ENCODE measurements around the gene BET1.

DNA sequence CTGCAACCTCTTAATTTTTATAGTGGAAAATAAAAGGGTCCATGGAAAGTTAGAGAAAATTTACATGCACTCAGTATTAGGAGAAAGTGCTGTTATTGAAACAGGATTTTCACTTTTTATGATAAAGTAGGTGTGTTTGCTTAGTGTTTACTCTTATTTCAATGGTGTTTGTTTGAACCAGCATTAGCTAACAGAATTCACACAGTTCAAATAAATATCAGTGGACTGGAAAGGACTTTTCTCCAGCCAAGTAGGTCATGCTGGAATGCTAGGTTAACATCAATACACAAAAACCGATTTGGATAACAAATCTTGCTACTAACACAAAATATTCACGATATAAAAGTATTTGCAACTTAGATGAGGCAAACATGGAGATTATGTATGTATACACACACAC, 49.4 kb upstream of the BET1 start:
- TF ChIP-seq, protein P1, sequence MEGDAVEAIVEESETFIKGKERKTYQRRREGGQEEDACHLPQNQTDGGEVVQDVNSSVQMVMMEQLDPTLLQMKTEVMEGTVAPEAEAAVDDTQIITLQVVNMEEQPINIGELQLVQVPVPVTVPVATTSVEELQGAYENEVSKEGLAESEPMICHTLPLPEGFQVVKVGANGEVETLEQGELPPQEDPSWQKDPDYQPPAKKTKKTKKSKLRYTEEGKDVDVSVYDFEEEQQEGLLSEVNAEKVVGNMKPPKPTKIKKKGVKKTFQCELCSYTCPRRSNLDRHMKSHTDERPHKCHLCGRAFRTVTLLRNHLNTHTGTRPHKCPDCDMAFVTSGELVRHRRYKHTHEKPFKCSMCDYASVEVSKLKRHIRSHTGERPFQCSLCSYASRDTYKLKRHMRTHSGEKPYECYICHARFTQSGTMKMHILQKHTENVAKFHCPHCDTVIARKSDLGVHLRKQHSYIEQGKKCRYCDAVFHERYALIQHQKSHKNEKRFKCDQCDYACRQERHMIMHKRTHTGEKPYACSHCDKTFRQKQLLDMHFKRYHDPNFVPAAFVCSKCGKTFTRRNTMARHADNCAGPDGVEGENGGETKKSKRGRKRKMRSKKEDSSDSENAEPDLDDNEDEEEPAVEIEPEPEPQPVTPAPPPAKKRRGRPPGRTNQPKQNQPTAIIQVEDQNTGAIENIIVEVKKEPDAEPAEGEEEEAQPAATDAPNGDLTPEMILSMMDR (IDR thresholded peaks at IDR 0.05 in 8 of 11, conservative IDR thresholded peaks at IDR 0.05 in 3 of 11) = no peak
- TF ChIP-seq POLR2A (IDR thresholded peaks at IDR 0.05) = no peak
